Tibial nerve (tissue), 3 donors: ENCODE measurements around the gene GBF1.

Experiments
- CTCF ChIP-seq, 5 experiments: fragments of 200-600 bp in 3 of 5; fragments of 450-650 bp in 2 of 5; sonication (generic) in 3 of 5; IDR thresholded peaks; one replicate each; pipeline ENCODE4 v1.5.1; 2016 to 2019; ENCODE audit warnings: antibody characterized with exemption in 5 of 5, mild to moderate bottlenecking in 3 of 5, moderate library complexity in 2 of 5
- POLR2A ChIP-seq, 2 donors: fragments of 450-650 bp; IDR thresholded peaks; one replicate each; pipeline ENCODE4 v1.6.1; 2017; ENCODE audit warnings: antibody characterized with exemption in 2 of 2, mild to moderate bottlenecking in 2 of 2, moderate library complexity in 2 of 2

- TF ChIP-seq CTCF (IDR thresholded peaks at IDR 0.05) (no peak), POLR2A (IDR thresholded peaks at IDR 0.05) (no peak)
Observed at GRCh38 chr10:102286216-102286615, 40.9 kb downstream of the GBF1 start.
